ENCODE measurements around the gene CDKN1C.

The CDKN1C gene

DNA sequence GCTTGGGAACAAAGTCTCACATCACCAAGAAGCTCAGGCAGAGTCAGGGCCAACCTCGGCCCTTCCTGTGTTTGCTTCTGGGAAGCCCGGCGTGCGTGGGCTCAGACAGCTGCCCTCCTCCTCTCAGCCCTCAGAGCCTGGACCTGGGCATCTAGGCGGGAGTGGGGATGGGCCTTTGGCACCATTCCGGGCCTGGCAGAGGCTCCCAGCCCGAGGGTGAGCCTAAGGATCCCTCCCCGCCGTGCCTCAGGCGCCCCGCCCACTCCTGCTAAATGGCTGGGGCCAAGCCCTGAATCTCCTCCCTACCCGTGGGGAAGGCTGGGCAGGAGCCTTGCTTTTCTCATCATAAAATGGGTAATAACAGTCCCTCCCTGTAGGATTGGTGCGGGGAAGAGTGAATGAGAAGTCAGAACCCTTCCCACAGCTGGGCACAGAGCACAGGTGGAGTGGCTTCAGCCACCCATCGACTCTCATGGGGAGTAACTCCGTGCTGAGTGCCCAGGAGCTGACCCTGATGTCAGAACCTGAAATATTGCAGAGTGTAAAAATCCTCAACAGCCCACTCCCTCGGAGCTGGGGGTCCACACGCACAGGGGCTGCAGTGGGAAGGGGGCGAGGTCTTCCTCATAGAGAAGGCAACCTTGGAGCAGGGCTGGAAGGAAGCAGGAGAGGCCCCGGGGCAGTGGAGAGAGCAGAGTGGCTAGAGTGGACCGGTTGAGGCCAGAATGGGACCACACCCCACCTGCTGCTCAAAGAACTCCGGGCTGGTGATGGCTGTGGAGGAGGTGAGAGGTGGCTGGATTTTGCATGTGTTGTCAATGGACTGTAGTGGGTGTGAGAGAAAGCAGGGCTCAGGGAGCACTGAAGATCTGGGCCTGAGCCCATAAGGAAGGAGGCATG, 18.8 kb upstream of the CDKN1C start:
- DNase-seq, result peak; percentile 32

DNA sequence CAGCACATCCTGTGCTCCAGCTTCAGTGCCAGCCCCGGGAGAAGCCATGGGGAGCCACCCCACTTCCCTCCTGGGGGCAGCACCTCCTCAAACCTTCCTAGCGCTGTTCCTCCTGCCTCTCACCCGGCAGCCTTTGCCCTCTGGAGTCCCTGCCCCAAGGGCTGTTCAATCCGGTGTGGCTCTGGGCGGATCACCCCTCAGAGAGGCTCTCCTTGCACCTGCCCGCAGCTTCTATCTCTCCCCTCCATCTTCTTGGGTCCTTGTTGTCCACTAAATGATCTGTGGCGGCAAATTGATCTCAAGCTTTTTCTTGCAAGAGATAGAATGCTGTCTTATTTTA, 18.1 kb upstream of the CDKN1C start:
- DNase-seq, result no peak

DNA sequence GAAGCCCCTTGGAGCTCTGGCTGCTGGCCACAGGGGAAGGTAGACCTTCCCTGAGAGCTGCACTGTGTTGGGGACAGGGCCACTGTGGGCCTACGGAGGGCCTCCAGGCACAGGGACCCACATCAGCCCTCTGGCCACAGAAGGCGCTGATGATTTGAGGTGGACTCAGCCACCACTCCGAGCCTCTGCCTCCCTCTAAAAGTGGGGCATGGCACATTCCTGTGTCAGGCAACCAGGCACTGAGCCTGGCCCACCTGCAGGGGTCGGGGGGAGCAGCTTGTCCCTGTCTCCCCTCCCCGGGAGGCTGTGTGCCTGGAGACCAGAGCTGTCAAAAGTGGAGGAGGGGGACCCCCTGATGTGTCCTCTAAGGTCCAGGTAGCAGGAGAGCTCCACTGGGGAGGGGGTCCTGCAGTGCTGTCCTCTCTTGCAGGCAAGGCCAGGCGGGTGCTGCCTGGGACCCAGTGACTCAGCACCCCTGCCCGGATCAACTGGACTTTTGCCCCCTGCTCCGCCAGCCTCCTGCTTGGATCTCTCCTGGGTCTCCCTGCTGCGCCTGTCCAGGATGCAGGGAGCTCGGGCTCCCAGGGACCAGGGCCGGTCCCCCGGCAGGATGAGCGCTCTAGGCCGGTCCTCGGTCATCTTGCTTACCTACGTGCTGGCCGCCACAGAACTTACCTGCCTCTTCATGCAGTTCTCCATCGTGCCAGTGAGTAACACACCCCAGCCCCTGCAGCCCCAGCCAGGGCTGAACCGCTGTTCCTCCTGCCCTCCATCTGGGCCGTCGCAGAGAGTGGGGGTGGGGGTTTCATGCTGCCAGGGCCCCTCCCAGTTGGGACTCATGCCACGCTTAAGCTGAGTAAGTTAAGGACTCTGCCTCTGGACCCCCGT, 17.5 kb upstream of the CDKN1C start:
- no peak for DNase-seq

DNA sequence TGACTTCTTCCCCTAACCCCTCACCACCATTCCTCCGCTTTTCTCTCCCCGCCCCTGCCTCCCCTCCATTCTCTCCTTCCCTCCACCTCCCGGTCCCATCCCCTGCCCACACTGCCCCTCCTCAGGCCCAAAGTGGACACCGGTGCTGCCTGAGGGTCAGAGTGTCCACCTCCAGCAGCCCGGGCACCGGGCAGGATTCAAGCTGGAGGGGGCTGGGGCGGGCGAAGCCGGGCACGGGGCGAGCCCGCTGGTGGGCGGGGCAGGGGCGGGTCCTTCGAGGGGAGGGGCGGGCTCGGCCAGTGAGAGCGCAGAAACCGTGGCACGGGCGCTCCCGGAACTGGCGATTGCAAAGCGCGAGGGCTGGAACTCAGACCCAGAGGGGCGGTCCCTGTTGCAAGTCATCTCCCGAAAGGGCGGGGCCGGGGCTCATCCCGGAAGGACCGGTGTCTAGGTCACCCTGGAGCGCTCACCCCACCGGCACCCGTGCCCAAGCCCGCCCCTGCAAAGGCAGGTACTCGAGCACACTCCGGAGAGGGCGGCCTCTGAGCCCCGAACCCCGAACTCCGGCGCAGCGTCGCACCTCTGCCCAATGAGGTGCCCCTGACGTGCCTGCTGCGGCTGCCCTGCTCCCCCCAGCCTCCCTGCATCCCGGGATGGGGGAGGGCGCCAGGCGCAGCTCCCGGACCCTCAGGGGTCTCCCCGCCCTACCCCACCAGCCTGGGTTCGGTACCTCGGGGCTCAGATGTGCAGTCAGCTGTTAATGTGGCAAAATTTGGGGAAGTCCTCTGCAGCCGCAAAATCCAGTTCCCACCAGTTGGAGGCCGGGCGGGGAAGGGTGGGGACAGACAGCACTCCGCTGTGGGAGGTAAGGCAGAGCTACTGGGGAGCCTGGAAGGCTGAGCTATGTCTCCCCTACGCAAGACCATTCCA, 16.5 kb upstream of the CDKN1C start:
- DNase-seq, result peak; percentile 87

DNA sequence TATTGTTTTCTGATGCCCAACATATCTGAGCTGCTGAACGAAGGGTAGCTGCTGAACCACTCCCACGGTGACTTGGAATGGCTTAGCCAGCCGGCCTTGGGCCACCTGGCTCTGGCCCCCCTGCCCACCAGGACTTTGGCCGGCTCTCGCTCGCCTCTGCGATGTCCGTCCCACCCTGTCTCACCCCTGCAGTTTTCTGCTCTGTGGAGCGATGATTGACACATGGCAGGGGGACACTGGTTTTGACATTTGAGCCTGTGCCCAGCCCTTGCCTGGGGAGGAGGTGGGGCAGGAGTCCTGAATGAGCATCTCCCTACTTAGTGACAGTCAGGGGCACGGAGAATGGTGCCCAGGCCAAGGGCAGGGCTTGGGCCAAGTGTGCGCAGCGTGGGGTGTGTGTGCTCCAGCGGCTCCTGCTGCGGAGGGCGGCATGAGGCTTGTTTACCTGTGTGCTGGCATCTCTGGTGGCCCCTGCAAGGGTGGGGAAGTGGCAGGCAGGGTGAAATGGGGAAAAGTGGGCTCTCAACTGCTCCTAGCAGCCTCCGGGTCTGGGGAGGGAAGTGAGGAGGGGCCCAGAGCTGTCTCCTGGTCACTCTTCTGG, 15.7 kb upstream of the CDKN1C start:
- no peak for DNase-seq

DNA sequence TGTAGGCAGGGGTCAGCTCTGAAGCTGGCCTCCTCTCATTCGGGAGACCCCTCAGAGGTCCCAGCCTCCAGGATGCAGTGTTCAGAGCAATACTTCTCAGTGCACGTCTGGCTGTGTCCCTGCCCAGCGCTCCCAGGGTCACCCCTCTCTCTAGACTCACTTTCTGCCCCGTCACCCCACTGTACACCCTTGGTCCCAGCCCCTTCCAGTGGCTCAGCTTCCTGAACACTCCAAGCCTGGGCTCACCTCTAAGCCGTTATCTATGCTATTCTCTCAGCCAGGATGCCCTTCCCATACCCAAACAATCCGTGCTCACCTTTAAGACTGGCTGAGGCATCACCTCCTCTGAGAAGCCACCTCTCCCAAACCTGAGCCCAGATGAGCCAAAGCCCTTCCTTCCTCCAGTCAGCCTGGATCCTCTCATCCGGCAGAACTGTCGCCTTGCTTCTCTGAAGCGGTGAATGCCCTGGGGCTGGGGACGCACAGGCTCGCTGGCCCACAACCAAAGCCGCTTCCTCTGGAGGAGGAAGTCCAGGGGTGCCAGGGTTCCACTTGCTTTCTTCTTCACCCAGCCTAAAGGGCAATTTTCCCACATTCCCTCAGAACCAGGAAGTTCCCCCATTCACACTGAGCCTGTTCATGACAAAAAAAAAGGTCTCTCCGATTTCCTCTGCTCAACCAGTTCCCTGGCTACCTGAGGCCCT, 13.7 kb upstream of the CDKN1C start:
- no peak for DNase-seq

DNA sequence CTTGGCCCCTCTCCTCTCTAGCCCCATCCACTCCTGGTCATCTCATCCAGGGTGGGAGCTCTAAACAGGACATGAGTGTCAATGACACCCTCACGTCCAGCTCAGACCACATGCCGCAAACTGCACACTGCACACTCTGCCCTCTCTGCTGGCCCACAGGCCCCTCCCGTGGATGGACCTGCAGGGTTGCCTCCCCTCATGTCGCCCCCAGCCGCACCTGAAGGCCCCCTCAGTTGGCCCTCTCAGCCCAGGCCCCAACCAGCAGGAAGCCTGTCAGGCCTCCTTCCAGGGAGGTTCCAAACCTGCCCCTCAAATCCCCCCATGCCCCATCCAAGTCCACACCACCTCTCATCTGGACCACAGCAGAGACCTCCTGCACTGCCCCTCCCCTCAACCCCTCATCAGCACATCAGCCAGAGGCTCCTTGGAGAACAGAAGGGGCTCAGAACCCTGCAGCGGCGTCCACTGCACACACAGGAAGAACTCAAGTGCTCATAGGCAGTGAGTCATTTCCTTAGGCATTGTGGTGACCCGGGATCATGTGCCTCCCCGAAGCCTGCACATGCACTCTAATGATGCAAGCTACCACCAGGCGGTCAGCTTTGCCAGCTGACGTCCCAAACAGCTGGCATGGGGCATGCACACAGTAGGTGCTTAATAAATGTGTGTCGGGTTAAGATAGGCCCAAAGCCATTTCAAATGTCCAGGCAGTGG, 12.9 kb upstream of the CDKN1C start:
- DNase-seq, result peak; percentile 3

DNA sequence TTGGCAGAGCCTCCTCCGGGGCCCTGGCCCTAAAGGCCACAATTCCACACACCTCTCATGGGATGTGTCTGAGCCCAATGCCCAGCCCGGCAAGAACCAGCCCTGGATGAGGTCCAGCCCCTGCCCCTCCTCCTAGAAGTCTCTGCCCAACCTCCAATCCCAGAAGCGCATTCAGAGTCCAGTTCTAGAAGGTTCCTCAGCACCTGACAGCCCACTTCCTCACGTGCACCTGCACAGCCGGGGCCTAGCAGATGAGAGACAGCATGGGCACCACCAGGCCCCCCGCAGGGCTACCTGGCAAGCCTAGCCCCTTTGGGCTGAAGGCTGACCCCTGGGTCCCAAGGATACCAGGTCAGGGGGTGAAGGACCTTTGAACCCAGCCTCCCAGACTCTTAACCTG, 11.5 kb upstream of the CDKN1C start:
- no peak for DNase-seq

DNA sequence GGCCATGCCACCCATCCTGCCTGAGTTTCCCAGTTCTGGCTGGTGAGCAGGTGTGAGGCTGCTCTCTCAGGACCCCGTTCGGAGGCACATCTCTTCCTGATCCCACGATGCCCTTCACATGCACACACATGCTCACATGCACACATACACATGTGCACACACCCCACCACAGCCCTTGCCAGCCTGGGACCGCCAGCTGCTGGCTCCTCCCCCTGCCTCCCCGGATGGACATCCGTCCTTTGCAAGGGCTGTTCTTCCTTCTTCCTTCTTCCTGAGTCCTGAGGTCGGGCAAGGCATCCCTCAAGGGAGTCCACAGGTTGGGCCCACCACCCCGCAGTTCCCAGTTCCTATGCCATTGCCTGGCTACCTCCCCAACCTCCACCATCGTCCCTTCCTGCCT, 10.5 kb upstream of the CDKN1C start:
- no peak for DNase-seq

DNA sequence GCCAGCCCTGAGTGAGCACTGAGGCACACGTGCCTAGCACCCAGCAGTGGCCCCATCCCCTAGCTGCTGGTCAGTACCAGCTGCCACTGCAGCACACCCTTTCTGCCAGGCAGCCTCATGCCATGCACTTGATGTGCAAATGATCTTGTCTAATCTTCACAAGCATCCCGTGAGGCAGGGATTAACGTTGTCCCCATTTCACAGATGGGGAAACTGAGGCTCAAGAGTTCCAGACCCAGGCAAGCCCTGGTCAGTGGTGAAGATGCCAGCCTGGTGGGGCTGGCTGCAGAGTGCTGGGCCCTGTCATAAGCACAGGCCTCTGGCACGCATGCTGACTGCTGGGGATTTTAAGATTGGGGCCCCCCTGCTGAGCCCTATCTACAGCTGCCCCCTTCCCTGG, 8.4 kb upstream of the CDKN1C start:
- no peak for DNase-seq

DNA sequence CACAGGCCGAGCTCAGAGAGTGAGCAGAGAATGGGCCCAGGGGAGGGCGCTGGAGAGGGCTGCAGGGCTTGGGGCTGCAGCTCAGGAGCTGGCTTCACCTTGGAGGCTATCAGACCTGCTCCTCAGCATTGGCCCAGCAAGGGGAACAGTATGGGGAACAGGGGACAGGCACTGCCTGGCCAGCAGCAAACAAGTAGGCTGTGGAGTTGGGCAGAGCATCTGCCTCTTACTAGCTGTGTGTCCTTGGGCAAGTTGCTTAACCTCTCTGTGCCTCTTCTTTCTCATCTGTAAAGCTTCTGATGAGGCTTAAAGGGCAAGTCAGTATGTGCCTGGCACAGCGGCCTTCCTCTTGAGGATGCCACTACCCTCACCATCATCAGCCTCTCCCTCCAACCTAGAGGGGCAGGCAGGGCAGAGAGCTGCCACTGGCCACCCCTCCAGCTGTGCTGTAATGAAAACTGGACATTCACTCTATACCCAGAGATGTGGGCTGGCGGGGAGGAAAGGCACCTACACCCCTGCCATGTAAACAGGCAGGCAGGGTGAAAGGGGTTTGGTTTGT, 7.5 kb upstream of the CDKN1C start:
- no peak for DNase-seq

DNA sequence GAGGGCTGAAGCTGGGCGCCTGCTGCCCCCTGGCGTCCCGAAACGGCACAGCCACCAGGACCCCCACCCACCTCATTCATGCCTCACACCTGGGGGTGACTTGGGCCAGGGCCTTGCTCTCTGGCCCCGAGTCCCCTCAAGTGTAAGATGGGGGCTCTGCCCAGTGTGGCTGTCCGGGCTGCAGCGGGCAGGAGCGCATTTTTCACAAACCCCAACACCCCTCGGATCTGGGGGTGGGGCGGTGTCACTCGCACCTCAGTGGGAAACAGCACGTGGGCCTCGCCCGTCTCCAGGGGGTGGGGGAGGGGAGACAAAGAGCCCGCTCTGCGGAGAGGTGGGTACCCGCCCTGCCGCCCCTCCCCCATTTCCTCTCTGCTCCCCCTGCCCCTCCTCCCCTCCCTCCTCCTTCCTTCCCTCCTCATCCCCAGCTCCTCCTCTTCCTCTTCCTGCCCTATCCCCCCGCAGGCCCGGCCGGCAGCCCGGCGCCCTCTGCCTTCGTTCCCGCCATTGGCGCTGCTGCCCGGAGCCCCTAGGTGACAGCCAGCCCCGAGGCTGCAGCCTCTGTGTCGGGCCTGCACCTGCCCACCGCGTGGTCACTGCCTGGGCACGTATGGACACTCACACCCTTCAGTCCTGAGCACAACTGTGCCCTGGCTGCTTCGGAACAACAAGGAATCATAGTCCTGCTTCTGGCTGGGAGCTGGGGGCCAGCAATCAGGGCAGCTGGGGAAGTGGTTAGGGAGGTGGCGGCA, 6.8 kb upstream of the CDKN1C start:
- DNase-seq, result peak; percentile 55

DNA sequence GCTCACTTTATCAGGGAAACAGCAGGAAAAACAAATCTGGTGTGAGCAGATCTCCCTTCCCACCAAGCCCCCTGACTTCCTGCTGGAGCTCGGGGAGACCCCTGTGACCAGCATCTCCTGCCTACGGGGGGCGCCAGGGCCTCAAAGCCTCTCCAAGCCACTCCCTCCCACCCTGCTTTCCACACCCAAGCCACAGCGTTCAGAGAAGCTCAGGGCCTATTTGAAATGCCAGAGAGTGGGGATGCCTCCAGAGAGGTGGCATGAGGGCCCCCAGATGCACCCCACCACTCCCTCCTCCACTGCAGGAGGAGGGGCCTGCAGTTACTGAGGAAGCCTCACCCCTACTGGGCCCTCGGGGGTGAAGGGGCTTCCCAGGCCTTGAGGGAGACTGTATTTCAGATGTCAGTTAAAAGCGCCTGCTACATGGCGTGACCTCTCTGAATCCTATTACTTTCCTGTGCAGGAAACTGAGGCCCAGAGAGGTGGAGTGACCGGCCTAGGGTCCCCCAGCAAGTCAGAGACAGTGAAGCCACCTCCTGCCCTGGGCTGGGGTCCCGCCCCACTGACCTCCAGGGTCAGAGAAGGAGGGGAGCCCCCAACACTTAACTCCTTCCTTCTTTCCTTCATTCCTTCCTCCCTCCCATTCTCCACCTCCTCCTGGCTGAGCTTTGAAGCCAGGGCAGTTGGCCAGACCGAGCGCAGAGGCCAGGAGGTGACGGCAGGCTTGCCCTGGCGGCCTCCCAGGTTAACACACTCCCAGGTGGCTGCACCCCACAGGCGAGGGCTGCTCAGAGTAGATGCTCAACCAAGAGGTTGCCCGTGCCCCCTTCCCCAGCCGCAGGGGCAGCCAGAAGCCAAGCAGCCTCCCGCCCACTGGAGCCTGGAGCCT, 6.0 kb upstream of the CDKN1C start:
- DNase-seq, result no peak

DNA sequence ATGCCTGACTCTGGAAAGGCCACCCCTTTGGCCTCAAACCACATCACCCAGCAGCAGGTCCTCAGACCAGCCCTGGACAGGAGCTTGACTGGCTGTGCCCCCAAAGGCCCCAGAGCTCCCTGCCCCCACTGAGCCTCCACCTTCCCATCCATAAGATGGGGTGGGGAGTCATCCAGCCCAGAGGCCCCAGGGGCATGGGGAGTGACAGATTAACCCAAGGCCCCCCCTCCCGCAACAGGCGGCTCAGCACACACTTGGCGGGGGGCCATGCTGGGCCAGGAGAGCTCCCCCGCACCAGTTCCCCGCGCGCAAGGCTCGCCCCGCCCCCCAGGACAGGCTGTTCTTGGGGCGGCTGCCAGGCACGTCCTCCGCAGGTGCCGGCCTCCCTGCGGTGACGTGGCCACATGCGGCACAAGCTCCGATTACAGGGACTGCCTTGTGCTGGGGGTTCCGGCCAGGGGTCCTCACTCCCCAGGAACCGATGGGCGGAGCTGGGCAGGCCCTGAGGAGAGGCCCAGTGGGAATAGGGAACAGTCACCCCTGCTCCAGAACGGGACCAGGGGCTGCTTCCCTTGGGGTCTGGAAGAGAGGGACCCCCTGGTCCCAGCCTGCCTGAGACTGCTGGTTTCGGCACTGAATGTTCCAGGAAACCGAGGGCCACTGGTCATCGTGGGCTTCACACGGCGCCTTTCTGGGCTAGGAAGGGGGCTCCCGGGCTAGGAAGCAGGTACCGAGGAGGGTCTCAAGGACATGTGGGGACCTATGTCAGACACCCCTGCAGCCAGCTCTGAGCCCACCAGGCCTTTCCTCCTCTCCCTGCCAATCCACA, 5.1 kb upstream of the CDKN1C start:
- peak; percentile 27 for DNase-seq

DNA sequence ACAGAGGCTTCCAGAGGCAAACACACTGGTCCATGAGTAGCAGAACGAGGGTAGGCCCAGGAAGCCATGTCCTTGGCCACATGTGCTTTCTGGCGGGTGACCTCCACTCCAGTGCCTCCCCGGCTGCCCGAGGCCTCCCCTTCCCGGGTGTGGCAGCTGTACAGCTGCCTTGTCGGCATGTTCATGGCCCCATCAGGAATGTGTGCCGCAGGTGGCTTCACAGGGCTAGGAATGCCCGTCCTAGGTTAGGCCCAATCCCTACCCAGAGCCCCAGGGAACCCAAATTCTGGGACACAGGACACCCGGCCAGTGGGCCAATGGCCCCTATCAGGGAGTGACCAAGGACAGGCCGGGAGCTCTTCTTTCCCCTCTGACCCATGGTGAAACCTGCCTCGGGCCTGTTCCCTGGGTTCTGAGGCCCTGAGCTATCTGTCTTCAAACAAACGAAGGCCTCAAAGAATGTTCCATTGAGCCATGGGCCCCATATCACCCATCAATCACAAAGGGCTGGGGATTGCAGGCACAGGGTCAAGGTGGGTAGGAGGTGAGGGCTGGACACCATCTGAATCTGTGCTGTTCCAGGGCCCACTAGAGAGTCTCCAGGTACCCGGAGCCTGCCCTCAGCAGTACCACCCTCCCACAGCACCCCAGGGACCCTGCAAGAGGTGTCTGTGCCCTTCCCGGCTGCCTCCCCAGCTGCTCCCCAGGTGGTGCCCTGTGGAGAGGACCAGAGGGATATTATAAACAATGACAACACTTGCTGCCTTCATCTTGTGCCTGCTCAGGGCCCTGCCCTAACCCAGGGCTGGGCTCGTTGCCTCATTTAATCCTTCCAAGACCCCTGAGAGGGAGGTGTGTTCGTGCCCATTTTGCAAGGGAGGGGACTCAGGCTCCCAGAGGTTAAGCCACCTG, 4.0 kb upstream of the CDKN1C start:
- no peak for DNase-seq

DNA sequence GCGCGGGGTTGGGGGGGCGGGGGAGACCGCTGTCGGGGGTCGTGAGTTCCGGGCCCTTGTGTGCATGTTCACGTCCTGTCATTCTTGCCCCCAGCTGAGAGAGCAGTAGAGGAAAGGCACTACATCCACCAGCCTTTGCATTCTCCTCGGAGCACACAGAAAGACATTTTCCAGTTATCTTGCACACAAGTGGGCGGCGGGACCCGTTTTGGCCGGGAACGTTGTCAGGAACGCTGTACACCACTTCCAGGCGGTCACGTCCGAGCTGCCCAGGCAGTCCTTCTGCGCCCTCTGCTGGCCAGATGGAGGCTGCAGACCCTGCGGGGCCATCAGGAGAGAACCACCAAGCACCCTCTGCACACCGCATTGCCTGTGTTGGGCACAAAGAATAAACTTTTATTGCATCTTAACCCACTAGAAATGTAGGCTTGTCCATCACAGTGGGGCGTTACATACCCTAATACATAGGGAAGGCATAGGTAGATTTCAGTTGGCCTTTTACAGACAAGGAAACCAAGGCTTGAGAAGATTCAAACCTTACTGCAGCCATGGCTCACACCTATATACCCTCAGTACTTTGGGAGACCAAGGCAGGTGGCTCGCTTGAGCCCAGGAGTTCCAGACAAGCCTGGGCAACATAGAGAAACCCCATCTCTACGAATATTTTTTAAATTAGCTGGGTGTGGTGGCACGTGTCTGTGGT, 2.8 kb upstream of the CDKN1C start:
- DNase-seq, result peak; percentile 56
